ENCODE data around the gene RBFOX2.
A peak's percentile ranks its signal among the peaks of the same experiment; 100 is the strongest.

The RBFOX2 gene

DNA sequence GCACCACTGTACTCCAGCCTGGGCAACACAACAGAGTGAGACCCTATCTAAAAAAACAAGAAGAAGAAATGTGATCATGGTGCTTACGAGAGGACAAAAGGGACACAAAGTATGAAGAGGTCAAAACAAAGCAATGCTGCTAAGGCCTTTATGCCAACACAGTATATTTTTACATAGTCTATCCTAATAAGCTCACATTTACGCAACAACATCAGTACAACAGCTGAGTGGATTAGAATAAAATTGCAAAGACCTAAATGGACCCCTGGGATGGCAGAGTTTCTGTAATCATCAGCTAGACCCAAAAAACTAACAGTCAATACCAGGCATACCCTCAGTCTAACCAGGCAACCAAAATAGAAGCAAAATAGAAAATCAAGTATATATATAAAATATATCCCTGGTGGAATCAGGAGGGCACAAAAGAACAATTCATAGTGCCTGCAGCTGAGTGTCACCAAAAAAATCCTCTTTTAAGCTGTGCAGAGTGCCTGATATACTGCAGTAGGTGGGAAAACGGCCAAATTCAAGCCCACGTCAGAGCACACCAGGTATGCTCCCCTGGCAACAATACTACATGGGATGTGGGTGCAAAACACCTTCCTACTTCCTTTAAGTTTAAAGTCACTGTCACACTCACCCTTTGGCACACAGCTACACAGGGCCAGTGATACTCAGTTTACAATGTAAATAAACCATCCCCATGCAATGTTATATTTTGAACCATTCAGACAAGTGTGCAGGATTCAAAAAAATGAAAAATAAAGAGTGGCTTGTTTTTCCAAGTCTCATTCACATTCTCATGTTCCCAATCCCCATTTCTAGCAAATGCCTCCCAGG, 57.8 kb downstream of the RBFOX2 start:
- no peak for DNase-seq

DNA sequence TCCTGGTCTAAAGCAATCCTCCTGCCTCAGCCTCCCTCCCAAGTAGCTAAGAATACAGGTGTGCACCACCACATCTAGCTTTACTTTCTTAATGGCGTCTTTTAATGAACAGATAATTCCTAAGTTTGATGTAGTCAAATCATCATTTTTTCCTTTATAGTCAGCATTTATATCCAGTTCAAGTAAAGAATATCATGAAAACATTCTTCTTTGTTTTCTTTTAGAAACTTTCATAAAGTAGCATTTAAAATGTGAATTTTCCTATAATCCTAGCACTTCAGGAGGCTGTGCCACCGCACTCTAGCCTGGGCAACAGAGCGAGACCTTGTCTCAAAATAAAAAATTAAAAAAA, 61.6 kb downstream of the RBFOX2 start:
- no peak for DNase-seq

DNA sequence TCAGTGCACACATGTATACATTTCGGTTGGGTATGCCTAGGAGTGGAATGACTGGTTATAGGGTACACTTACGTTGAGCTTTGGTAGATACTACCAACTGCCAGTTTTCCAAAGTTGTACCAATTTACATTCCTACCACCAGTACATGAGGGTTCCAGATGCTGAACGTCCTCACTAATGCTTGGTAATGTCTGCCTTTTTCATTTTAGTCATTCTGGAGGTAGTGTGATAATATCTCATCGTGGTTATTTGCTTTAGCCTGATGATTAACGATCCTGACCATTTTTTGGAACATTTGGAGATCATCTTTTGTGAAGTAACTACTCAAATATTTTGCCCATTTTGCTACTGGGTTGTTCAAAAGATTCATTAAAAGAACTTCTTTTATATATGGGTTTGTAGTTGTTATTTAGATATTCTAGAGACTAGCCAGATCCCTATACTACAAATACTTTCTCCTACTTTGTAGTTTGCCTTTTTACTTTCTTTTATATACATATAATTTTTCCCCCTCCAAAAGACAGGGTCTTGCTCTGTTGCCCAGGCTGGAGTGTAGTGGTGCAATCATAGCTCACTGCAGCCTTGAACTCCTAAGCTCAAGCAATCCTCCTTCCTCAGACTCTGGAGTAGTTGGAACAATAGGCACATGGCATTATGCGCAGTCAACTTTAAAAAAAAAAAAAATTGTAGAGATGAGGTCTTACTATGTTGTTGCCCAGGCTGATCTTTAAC, 62.1 kb downstream of the RBFOX2 start:
- DNase-seq = no peak

DNA sequence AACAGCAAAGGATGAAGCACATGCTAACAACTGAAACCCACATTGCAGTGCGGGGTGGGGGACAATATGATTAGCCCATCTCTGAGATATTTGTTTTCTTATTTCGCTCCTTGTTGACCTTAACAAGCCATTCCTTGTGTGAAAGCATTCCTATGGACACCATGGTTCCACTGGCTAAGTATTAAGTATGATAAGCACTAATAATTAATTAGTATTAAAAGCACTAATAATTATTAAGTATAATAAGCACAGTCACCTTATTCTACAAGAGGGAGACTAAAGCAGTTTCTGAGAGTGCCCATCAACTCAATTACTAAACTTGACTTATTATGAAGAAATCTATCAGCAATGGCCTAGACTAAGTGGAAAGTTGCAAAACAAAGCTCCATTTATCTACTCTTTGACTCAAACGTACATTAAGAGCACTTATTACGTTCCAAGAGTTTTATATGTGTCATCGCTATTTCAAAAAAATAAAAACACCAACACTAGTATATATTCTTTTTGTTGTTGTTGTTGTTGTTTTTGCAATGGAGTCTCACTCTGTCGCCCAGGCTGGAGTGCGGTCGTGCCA, 65.3 kb downstream of the RBFOX2 start:
- DNase-seq = no peak

DNA sequence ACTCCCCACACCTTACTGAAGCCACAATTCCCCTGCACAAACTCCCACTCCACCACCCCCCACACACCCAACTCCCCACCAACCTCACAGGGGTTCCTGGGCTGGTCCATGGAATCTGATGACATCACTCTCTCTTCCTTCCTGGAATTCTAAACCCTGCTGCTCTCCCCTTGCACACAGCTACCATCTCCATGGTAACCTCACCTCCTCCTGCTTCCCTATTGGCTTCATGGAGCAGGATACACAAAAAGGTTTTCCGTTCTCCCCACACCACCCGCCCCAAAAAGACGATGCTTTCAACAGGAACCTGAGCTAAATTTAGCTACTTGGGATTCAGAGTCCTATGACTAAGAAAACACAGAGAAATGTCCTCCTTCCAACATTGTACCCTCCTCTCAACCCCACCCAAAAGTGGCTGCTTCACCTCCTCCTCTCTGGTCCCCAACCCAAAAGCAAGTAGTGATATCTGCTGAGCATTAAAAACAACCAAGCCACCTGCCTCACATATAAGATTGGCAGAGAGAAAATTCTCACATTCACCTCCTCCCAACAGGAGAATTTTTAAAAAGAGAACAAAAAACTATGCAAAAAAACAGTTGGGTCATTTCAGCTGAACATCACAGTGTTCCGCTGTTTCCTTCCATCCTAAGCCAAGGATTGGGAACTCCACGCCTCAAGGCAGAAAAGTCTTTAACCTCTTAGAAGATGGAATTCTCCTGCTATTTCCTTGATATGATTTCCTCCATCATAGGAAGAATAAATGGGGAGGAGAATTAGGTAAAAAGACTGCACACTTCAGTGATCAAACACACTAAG, 66.9 kb downstream of the RBFOX2 start:
- peak; percentile 52 for DNase-seq

DNA sequence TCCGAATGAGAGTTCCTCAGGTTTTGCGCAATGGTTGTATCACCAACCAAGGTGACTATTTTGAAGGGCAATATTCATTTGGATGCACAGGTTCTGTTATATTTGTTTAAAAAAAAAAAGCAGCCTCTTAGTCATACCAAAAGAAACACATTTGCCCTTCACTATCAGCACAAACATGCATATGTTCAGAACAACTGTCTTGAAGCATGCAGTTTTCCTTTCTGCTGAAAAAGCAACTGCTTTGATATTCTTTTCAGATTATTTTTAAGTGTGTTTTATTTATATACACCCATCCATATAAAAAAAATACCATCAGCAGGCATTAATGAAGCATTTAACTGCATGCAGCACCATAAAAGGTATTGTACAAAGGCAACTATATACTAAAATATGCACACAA, 67.8 kb downstream of the RBFOX2 start:
- no peak for DNase-seq

DNA sequence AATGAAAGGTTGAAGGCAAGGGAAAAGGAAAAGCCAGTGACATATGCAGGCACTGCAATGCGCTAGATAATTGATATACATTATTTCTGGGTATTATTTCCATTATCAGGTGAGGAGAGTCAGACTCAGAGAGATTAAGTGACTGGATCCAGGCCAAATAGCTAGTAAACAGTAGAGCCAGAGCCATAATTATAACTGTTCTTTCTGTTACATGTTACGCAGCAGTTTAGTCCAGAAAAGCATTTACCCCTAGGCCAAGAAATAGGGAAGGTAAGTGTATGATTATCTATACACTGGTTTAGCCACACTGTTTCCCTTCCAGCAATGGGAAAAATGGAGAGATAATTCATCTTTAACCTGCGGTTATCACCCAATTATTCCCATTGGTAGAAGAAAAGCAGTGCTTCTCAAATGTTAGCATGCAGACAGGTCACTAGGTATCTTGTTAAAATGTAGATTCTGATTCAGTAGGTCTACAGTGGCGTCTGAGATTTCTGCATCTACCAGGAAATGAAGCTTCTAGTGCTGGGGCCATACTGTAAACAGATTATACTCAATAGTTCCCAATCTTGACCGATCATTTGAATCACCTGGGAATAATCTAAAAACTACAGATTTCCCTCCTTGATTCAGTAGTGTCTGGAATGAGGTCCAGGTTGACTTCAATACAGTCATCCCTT, 69.4 kb downstream of the RBFOX2 start:
- no peak for DNase-seq

DNA sequence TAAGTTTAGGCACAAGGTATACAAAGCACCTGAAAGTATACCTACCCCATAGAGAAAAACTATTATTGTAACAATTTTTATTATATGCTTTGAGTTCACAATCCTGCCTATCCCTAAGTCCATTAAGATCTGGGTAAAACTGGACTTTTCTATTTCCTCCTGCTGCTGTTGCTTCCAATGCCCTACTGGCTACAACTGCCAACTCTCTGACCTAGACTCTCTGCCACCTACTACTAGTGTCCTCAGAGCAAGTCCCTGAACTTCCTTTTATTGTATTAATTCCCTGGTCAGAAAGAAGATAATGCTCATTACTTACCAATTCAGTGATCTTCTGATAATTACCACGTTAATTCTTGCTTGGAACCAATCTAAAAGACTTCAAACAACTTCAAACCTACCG, 70.3 kb downstream of the RBFOX2 start:
- no peak for DNase-seq

DNA sequence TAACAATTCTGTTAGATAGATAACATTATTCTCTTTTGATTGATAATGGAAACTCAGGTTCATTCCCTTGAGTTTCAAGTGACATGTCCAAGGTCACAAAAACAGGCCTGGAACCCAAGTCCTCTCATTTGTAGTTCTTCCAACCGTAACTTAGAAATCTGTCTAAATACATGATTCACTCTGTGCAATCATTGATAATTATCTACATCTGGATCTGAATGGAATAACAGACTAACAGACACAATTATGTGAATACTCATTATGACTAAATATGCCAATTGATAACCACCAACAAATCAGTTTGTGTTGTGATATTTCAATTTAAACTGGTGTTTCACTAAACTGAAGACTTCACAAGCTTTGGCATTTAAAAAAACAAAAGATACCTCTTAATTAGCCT, 71.0 kb downstream of the RBFOX2 start:
- DNase-seq = no peak

DNA sequence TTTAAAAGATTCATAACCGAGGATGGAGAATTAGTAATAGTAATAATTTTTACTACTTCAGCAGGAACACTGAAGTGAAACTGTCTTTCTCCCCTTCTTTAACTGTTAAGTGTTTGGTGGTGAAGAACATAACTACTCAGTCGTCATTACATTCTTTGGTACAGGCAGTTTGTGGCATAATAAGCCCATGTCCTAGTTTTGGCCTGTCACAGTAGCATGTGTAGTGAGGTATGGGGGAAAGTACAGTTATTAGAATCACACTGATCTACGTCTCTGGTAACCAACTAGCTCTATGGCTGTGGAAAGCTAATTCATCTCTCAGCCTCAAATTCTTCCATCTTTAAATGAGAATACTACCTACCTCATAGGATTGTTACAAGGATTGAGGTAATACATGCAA, 71.8 kb downstream of the RBFOX2 start:
- DNase-seq = no peak

DNA sequence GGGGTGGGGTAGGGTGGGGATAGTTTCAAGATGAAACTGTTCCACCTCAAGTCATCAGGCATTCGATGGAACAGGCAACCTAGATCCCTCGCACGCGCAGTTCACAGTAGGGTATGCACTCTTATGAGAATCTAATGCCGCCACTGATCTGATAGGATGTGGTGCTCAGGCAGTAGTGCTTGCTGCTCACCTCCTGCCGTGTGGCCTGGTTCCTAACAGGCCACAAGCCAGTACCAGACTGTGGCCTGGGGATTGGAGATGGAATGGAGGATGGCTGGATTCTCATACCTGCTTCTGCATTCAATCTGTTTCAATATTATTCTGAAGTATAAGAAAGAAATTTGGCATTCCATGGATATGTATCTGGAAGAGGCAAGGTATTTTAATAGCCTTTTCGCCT, 73.1 kb downstream of the RBFOX2 start:
- DNase-seq = no peak

DNA sequence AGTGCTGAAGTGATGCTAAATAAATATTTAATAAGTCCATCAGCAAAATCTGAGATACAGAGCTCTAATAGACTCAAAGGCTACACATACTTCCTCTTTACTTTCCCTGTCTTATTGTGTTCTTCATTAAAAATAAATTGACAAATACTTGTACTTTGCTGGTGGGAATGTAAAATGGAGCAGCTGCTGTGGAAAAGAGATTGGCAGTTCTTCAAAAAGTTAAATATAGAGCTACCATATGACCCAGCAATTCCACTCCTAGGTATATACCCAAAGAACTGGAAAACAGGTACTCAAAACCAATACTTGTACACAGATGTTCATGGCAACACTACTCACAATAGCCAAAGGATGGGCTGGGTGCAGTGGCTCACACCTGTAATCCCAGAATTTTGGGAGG, 76.0 kb downstream of the RBFOX2 start:
- DNase-seq = no peak

DNA sequence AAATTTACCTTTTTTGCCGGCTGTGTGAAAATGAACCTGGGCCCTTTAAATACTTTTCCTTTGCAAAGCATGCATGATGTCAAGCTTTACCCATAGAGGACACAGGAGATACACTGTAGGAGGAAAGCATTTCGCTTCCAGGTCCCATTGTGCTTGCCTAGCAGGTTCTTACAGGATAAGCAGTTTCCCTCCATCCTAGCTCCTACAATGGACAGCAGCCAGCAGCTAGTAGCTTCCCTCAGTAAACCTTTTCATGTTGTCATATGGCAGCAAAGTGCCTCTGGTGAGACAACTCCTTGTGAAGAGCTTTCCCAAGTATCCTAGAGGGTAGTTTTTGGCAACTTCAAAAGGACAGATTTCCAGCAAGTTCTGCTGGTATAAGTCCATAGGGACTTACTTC, 78.4 kb downstream of the RBFOX2 start:
- no peak for DNase-seq

DNA sequence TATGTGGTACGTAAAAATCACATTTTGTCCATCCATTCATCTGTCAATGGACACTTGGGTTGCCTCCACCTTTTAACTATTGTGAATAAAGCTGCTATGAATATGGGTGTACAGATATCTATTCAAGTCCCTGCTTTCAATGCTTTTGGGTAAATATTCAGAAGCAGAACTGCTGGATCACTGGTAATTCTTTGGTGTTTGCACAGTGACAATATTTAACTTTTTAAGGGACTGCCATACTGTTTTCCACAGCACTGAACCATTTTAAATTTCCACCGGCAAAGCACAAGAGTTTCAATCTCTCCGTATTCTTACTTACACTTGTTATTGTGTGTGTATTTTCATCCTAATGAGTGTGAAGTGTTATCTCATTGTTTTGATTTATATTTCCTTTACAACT, 79.4 kb downstream of the RBFOX2 start:
- no peak for DNase-seq

DNA sequence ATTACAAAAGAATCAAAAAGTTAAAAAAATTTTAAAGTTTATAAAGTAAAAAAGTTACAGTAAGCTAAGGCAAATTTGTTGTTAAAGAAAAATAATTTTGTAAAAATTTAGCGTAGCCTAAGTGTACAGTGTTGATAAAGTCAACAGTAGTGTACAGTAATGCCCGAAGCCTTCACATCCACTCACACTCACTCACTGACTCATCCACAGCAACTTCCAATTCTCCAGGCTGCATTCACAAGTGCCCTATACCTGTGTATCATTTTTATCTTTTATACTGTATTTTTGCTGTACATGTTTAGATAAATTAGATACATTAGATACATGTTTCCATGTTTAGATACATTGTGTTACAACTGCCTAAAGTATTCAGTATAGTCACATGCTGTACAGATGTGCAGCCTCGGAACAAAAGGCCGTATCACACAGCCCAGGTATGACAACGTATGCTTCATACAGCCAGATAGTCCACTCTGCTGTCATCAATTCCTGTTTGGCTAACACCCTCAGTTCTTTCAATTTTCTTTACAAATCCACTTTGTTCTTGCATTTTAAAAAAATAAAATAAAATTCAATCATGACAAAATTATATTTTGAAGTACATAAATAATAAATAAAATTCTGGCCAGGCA, 80.7 kb downstream of the RBFOX2 start:
- DNase-seq = no peak

DNA sequence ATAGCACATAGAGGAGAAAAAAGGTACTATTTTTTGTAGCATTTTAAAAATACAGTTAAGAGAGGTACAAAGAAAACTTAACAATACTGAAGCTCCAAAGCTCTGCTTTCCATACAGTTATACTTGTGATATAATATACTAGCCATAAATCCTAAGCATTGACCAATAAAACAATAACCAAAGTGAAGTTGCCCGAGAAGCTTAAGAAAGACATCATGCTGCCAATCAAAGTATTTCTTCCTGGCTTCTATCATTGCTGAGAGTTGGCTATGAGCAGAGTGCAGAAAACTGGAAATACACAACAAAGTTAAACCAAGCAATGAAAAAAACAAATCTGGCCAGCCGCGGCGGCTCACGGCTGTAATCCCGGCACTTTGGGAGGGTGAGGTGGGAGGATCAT, 84.2 kb downstream of the RBFOX2 start:
- no peak for DNase-seq

DNA sequence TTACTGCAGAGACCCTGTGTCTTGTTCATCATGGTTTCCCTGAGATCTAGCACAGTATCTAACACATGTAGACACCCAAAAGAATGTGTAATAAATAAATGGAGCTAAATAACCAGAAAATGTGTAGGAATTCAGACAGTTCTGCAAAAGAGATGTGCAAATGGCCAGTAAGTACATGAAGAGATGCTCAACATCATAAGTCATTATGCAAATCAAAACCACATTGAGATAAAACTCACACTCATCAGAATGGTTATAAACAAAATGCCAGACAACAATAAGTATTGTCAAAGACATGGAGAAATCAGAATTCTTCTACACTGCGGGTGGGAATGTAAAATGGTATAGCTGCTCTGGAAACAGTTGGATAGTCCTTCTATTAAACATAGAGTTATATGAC, 88.5 kb downstream of the RBFOX2 start:
- no peak for DNase-seq

DNA sequence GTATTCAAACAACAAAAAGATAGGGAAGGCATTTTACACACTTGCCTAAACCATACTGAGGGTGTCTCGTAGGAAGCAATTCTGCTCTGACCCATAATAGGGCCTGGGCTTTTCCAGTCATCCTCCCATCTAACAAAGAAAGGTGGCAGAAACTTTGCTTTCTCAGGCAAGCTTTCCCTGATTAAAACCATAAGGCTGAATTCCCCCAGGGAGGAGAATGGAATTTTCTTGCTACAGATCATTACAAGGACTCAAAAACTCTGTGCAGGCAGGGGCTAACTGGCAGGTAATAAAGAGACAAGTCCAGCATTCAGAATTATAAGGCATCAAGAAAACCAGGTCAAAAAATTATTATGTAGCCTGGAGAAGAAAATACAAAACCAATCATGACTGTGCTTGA, 90.4 kb downstream of the RBFOX2 start:
- DNase-seq = no peak

DNA sequence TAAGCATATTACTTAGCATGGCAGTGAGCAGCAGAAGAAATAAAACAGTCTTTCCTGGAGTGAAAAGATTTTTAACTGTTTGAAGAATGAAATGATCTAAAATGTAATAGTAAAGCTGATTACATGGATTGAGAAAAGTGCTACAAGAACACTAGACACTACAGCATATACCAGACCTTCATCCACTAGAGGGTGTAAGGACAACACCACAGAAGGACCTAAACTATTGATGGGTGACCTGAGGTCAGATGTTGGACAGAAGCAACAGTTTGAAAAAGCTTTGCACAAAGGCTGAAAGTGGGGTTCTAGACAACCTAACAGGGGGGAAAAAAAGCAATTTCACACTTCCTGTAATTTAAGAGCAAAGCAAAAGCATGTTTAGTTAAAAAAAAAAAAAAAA, 97.7 kb downstream of the RBFOX2 start:
- no peak for DNase-seq

DNA sequence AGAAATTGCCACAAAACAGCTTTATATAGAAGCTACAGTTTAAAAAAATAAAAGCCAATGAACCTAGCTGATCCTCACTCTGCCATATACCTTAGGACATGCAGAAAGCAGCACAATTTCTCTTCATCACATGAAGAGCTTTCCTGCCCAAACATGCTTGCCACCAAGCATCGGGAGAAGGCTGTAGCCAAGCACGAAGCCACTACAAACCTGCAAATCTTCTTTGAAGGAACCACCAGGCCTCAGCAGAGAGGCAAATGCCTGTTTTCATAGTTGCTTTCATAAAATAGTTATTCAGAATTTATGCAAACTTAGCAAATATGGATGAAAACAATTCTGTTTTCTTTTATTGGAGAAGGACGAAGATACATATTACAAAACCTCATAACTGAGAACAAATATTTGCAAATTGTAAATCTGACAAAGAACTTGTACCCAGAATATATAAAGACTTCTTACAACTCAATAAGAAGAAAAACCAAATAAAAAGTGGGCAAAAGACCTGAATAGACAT, 100.3 kb downstream of the RBFOX2 start:
- DNase-seq = no peak

DNA sequence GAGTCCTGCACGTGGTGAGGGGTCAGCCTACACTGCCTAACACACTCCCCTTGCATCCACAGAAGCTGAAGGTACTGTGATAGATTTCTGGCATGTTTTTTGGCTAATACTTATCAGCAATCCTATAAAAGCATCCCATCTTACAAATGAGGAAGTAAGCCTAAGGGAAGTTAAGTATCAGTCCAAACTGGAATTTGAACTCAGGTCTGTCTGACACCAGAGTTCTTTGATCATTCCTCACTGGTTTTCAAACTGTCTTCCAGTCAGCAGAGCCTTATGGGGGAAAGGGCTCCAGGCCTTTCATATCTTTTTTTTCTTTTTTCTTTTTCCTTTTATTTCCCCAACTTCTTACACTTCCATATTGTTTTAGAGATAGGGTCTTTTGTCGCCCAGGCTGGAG, 105.6 kb downstream of the RBFOX2 start:
- DNase-seq = no peak

DNA sequence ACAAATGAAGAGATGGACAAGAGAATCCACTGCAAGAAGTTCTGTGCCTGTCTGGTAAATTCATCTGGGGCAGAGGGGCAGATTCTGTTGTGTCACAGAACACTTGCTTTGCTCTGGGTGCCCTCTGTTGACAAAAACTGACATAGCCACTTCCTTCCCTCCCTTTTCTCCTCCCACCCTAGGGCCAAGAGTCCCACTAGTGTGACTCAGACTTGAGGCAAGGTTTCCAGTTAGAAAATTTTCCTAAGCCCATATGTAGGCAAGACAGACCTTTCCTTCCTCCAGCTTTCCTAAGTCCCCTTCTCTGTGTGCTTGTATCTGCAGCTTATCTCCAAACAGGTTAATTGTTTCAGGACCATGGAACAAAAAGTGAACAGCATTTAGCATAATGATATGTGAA, 106.8 kb downstream of the RBFOX2 start:
- peak; percentile 18 for DNase-seq

Measured in NCI-H2171 (cell line).